Nephron (organoid): ENCODE data around the gene COX19.
"Not testable (repeated sequence)": the region's sequence is repeated elsewhere in the genome, so short reads cannot be mapped to it uniquely, and the experiment has no call there.

Experiments used
- H3K27ac Mint-ChIP-seq, 3 experiments: 2 replicates each; pipeline ENCODE4 v1.8.0; 2020; ENCODE audit warnings: mixed read lengths in 3 of 3, mild to moderate bottlenecking in 2 of 3, moderate library complexity in 1 of 3
- H3K27me3 Mint-ChIP-seq: 2 replicates; pipeline ENCODE4 v1.8.0; 2021; ENCODE audit warnings: low read depth, mild to moderate bottlenecking, moderate library complexity, mixed read lengths
- H3K36me3 Mint-ChIP-seq: 2 replicates; pipeline ENCODE4 v1.8.0; 2020; ENCODE audit warnings: low read depth, mixed read lengths
- H3K4me1 Mint-ChIP-seq: 2 replicates; pipeline ENCODE4 v1.8.0; 2020; ENCODE audit warnings: mixed read lengths
- H3K4me3 Mint-ChIP-seq, 3 experiments: 2 replicates each; pipeline ENCODE4 v1.8.0; 2020; ENCODE audit warnings: mild to moderate bottlenecking in 3 of 3, mixed read lengths in 3 of 3, moderate library complexity in 2 of 3
- H3K9me3 Mint-ChIP-seq: 2 replicates; pipeline ENCODE4 v1.8.0; 2020; ENCODE audit warnings: mixed read lengths
- CTCF ChIP-seq, 3 experiments: fragments of 200-600 bp; sonication (generic); IDR thresholded peaks; one replicate each; pipeline ENCODE4 v1.5.0; 2021; ENCODE audit warnings: antibody characterized with exemption in 3 of 3; ENCODE audit not compliant: unreplicated experiment in 3 of 3

Gene COX19

DNA sequence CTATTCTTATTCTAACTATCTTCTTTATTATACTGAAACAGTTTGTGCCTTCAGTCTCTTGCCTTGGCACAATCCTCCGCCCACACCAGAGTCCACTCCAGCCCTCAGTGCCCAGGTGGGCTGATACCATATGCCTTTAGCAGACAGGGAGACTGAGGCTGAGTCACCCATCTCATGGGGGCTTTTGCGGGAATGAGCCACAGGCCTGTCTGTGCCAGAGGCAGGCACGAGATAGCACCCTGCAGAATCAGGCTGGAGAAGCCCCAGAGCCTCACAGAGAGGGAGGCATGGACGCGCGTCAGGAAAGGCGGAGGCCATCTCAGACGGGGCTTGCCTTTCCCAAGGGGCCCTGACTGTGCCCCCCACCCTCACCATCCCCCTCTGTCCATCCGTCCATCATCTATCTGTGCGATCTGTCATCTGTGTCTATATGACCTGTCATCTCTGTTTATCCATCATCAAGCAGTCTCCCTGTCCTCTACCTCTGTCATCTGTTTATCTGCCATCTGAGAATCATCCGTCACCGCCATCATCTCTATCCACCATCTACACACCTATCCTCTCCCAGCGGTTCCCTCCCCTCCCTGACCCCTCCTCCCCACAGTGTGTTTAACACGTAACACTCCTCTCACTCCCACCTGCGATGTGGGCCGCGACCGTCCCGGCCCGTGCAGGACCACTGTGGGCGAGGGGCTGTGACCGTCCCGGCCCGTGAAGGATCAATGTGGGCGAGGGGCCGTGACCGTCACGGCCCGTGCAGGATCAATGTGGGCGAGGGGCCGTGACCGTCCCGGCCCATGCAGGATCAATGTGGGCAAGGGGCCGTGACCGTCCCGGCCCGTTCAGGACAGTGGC lies 13.6 kb downstream of the COX19 start:
- Mint-ChIP-seq H3K4me1 (peaks cover 28% of the 10 kb centered on the region), H3K27me3 (peaks cover 17% of the 10 kb centered on the region), H3K9me3 (no peaks in the 10 kb centered on the region), H3K4me3 (no peak overlapping the region), H3K36me3 (no peaks in the 10 kb centered on the region), H3K27ac (no peak overlapping the region)
- TF ChIP-seq CTCF (IDR thresholded peaks at IDR 0.05; ENCODE audit: unreplicated experiment in 3 of 3): no peak

GRCh38 chr7:960972-961371 lies 14.4 kb downstream of the COX19 start:
- Mint-ChIP-seq H3K27ac (peak overlapping the region in 2 of 3 experiments; percentile 8 to 44), H3K4me1 (peaks cover 22% of the 10 kb centered on the region), H3K27me3 (peaks cover 20% of the 10 kb centered on the region)
- H3K4me3 Mint-ChIP-seq, H3K9me3 Mint-ChIP-seq, H3K36me3 Mint-ChIP-seq: not testable (repeated sequence)

- no peak for TF ChIP-seq CTCF (IDR thresholded peaks at IDR 0.05; ENCODE audit: unreplicated experiment in 3 of 3)
- H3K36me3 Mint-ChIP-seq: no peaks in the 10 kb centered on the region
Observed at GRCh38 chr7:960269-960871, 15.0 kb downstream of the COX19 start.

GRCh38 chr7:959740-960139 lies 15.6 kb downstream of the COX19 start:
- not testable (repeated sequence) for H3K9me3 Mint-ChIP-seq, H3K36me3 Mint-ChIP-seq, H3K27ac Mint-ChIP-seq, H3K4me3 Mint-ChIP-seq
- H3K27me3 Mint-ChIP-seq: peaks cover 30% of the 10 kb centered on the region
- peaks cover 16% of the 10 kb centered on the region for H3K4me1 Mint-ChIP-seq

More at GRCh38 chr7:960269-960871, 15.0 kb downstream of the COX19 start:
- peak overlapping the region in 2 of 3 experiments; percentile 8 to 44 for H3K27ac Mint-ChIP-seq
- peaks cover 22% of the 10 kb centered on the region for H3K4me1 Mint-ChIP-seq
- peaks cover 26% of the 10 kb centered on the region for H3K27me3 Mint-ChIP-seq
- no peaks in the 10 kb centered on the region for H3K9me3 Mint-ChIP-seq
- no peak overlapping the region for H3K4me3 Mint-ChIP-seq

GRCh38 chr7:959271-959670 lies 16.1 kb downstream of the COX19 start:
- no peaks in the 10 kb centered on the region for H3K36me3 Mint-ChIP-seq
- H3K27ac Mint-ChIP-seq: peak overlapping the region in 1 of 3 experiments; percentile 40
- TF ChIP-seq CTCF (IDR thresholded peaks at IDR 0.05; ENCODE audit: unreplicated experiment in 3 of 3): no peak

GRCh38 chr7:958221-959200 lies 16.8 kb downstream of the COX19 start:
- no peak for TF ChIP-seq CTCF (IDR thresholded peaks at IDR 0.05; ENCODE audit: unreplicated experiment in 3 of 3)
- Mint-ChIP-seq H3K4me1 (peaks cover 13% of the 10 kb centered on the region), H3K27me3 (peaks cover 30% of the 10 kb centered on the region), H3K4me3 (no peak overlapping the region), H3K36me3 (no peaks in the 10 kb centered on the region), H3K27ac (peak overlapping the region in 1 of 3 experiments; percentile 40), H3K9me3 (no peaks in the 10 kb centered on the region)

More at GRCh38 chr7:959271-959670, 16.1 kb downstream of the COX19 start:
- H3K4me1 Mint-ChIP-seq: peaks cover 13% of the 10 kb centered on the region
- H3K27me3 Mint-ChIP-seq: peaks cover 30% of the 10 kb centered on the region
- no peak overlapping the region for H3K4me3 Mint-ChIP-seq
- no peaks in the 10 kb centered on the region for H3K9me3 Mint-ChIP-seq
